Adrenal gland (tissue), 5 donors: ENCODE results near the gene EXOC4.

Experiments used
- CTCF ChIP-seq, 6 experiments: fragments of 450-650 bp in 4 of 6; fragments of 200-600 bp in 2 of 6; sonication (generic) in 1 of 6; IDR thresholded peaks; 1 replicate in 5 of 6; 2 replicates in 1 of 6; pipeline versions ENCODE4 v1.5.1 to v1.8.0; 2016 to 2021; ENCODE audit warnings: antibody characterized with exemption in 6 of 6, mild to moderate bottlenecking in 2 of 6, moderate library complexity in 1 of 6
- POLR2A ChIP-seq, 2 donors: fragments of 450-650 bp; IDR thresholded peaks; one replicate each; pipeline ENCODE4 v1.6.1; 2017; ENCODE audit warnings: antibody characterized with exemption in 2 of 2, mild to moderate bottlenecking in 2 of 2, moderate library complexity in 1 of 2
- donor health status: DM: no; HTN: no; CAD: no.

GRCh38 chr7:133773601-133774000 is 520.7 kb downstream of the EXOC4 start:
- TF ChIP-seq CTCF (IDR thresholded peaks at IDR 0.05) = no peak
- TF ChIP-seq POLR2A (IDR thresholded peaks at IDR 0.05) = no peak
